ENCODE measurements around the gene CBR1. TPM values are rescaled to one million over a fixed set of nuclear protein-coding genes. Genes with fewer than 3 reads are reported as not detected.

The CBR1 gene
- total RNA-seq, 2 experiments from 2014 or later: 43.4 to 43.7 TPM

- no peak overlapping the region for H3K27ac Mint-ChIP-seq
- no peaks in the 10 kb centered on the region for H3K27me3 Mint-ChIP-seq
These were observed 30.0 kb upstream of the CBR1 start for GRCh38 chr21:36039861-36040260.

GRCh38 chr21:36040389-36040788 lies 29.4 kb upstream of the CBR1 start:
- no peak for DNase-seq
- Mint-ChIP-seq H3K27me3 (no peaks in the 10 kb centered on the region), H3K4me3 (no peak overlapping the region), H3K36me3 (peaks cover 17% of the 10 kb centered on the region), H3K9me3 (no peaks in the 10 kb centered on the region), H3K4me1 (no peaks in the 10 kb centered on the region), H3K27ac (no peak overlapping the region)

More at GRCh38 chr21:36039861-36040260, 30.0 kb upstream of the CBR1 start:
- peaks cover 16% of the 10 kb centered on the region for H3K36me3 Mint-ChIP-seq
- no peak overlapping the region for H3K4me3 Mint-ChIP-seq
- H3K9me3 Mint-ChIP-seq: no peaks in the 10 kb centered on the region
- H3K4me1 Mint-ChIP-seq: no peaks in the 10 kb centered on the region
- no peak for DNase-seq

GRCh38 chr21:36041910-36042309 lies 27.9 kb upstream of the CBR1 start:
- H3K27me3 Mint-ChIP-seq: no peaks in the 10 kb centered on the region
- no peaks in the 10 kb centered on the region for H3K9me3 Mint-ChIP-seq
- no peak for DNase-seq
- no peaks in the 10 kb centered on the region for H3K4me1 Mint-ChIP-seq
- H3K4me3 Mint-ChIP-seq: no peak overlapping the region
- no peak overlapping the region for H3K27ac Mint-ChIP-seq
- H3K36me3 Mint-ChIP-seq: peaks cover 12% of the 10 kb centered on the region

- Mint-ChIP-seq H3K4me3 (no peak overlapping the region), H3K27ac (no peak overlapping the region), H3K4me1 (no peaks in the 10 kb centered on the region), H3K27me3 (no peaks in the 10 kb centered on the region), H3K9me3 (no peaks in the 10 kb centered on the region), H3K36me3 (peaks cover 20% of the 10 kb centered on the region)
- DNase-seq: no peak
These were observed 25.8 kb upstream of the CBR1 start for GRCh38 chr21:36044056-36044455.

- Mint-ChIP-seq H3K36me3 (peaks cover 36% of the 10 kb centered on the region), H3K4me3 (no peak overlapping the region)
These were observed 23.8 kb upstream of the CBR1 start for GRCh38 chr21:36045993-36046392.

GRCh38 chr21:36047139-36047538 lies 22.7 kb upstream of the CBR1 start:
- Mint-ChIP-seq H3K27ac (no peak overlapping the region), H3K4me1 (peaks cover 2% of the 10 kb centered on the region)

More at GRCh38 chr21:36045993-36046392, 23.8 kb upstream of the CBR1 start:
- Mint-ChIP-seq H3K4me1 (peaks cover 2% of the 10 kb centered on the region), H3K27ac (no peak overlapping the region), H3K9me3 (no peaks in the 10 kb centered on the region), H3K27me3 (no peaks in the 10 kb centered on the region)
- DNase-seq: no peak

GRCh38 chr21:36048357-36048756 lies 21.5 kb upstream of the CBR1 start:
- Mint-ChIP-seq H3K4me1 (peaks cover 5% of the 10 kb centered on the region), H3K9me3 (no peaks in the 10 kb centered on the region), H3K4me3 (no peak overlapping the region), H3K36me3 (peaks cover 40% of the 10 kb centered on the region), H3K27me3 (no peaks in the 10 kb centered on the region), H3K27ac (no peak overlapping the region)
- DNase-seq: no peak

More at GRCh38 chr21:36047139-36047538, 22.7 kb upstream of the CBR1 start:
- no peaks in the 10 kb centered on the region for H3K9me3 Mint-ChIP-seq
- no peaks in the 10 kb centered on the region for H3K27me3 Mint-ChIP-seq
- H3K36me3 Mint-ChIP-seq: peaks cover 40% of the 10 kb centered on the region
- H3K4me3 Mint-ChIP-seq: no peak overlapping the region
- no peak for DNase-seq

- peaks cover 54% of the 10 kb centered on the region for H3K36me3 Mint-ChIP-seq
- H3K27ac Mint-ChIP-seq: peak overlapping the region; percentile 25
- no peak overlapping the region for H3K4me3 Mint-ChIP-seq
- H3K9me3 Mint-ChIP-seq: no peaks in the 10 kb centered on the region
- no peaks in the 10 kb centered on the region for H3K27me3 Mint-ChIP-seq
- DNase-seq: no peak
- H3K4me1 Mint-ChIP-seq: peaks cover 31% of the 10 kb centered on the region
These were observed 16.7 kb upstream of the CBR1 start for GRCh38 chr21:36052860-36053714.

- H3K36me3 Mint-ChIP-seq: peaks cover 56% of the 10 kb centered on the region
These were observed 16.1 kb upstream of the CBR1 start for GRCh38 chr21:36053715-36054062.

GRCh38 chr21:36055551-36055950 lies 14.3 kb upstream of the CBR1 start:
- H3K4me3 Mint-ChIP-seq: no peak overlapping the region
- peaks cover 3% of the 10 kb centered on the region for H3K27me3 Mint-ChIP-seq
- peaks cover 47% of the 10 kb centered on the region for H3K36me3 Mint-ChIP-seq
- H3K27ac Mint-ChIP-seq: no peak overlapping the region
- no peak for DNase-seq
- peaks cover 37% of the 10 kb centered on the region for H3K4me1 Mint-ChIP-seq
- H3K9me3 Mint-ChIP-seq: no peaks in the 10 kb centered on the region

More at GRCh38 chr21:36053715-36054062, 16.1 kb upstream of the CBR1 start:
- no peak for DNase-seq
- Mint-ChIP-seq H3K9me3 (no peaks in the 10 kb centered on the region), H3K27ac (peak overlapping the region; percentile 25), H3K4me3 (no peak overlapping the region), H3K27me3 (no peaks in the 10 kb centered on the region), H3K4me1 (peaks cover 34% of the 10 kb centered on the region)

GRCh38 chr21:36059823-36060158 lies 10.0 kb upstream of the CBR1 start:
- Mint-ChIP-seq H3K27ac (peak overlapping the region; percentile 93), H3K27me3 (peaks cover 3% of the 10 kb centered on the region), H3K9me3 (no peaks in the 10 kb centered on the region), H3K4me1 (peaks cover 28% of the 10 kb centered on the region), H3K36me3 (peaks cover 33% of the 10 kb centered on the region), H3K4me3 (peak overlapping the region; percentile 89)
- peak; percentile 30 for DNase-seq

GRCh38 chr21:36060159-36060921 lies 9.5 kb upstream of the CBR1 start, which contains the start of gene SETD4:
Gene SETD4 (minus strand): TSS chr21:36060526. CDS start chr21:36058888, 1,638 bp downstream.
- Mint-ChIP-seq H3K4me3 (peak within 1 kb of the TSS; percentile 89), H3K27me3 (peaks cover 3% of the 10 kb centered on the region), H3K36me3 (peaks cover 30% of the 10 kb centered on the region), H3K4me1 (peaks cover 25% of the 10 kb centered on the region), H3K27ac (peak within 1 kb of the TSS; percentile 93), H3K9me3 (no peaks in the 10 kb centered on the region)
- DNase-seq: peak; percentile 94

GRCh38 chr21:36061445-36061844 lies 8.4 kb upstream of the CBR1 start:
- H3K4me3 Mint-ChIP-seq: no peak overlapping the region
- no peak for DNase-seq
- peaks cover 3% of the 10 kb centered on the region for H3K27me3 Mint-ChIP-seq
- H3K36me3 Mint-ChIP-seq: peaks cover 23% of the 10 kb centered on the region
- no peaks in the 10 kb centered on the region for H3K9me3 Mint-ChIP-seq
- H3K27ac Mint-ChIP-seq: no peak overlapping the region
- H3K4me1 Mint-ChIP-seq: peaks cover 32% of the 10 kb centered on the region

GRCh38 chr21:36063375-36064084 lies 6.3 kb upstream of the CBR1 start:
- DNase-seq: no peak
- peaks cover 18% of the 10 kb centered on the region for H3K4me1 Mint-ChIP-seq
- H3K4me3 Mint-ChIP-seq: no peak overlapping the region
- peaks cover 4% of the 10 kb centered on the region for H3K9me3 Mint-ChIP-seq
- peaks cover 3% of the 10 kb centered on the region for H3K27me3 Mint-ChIP-seq
- H3K27ac Mint-ChIP-seq: no peak overlapping the region
- H3K36me3 Mint-ChIP-seq: peaks cover 7% of the 10 kb centered on the region

- H3K36me3 Mint-ChIP-seq: peaks cover 9% of the 10 kb centered on the region
- peaks cover 13% of the 10 kb centered on the region for H3K4me1 Mint-ChIP-seq
- peaks cover 8% of the 10 kb centered on the region for H3K9me3 Mint-ChIP-seq
- no peak overlapping the region for H3K4me3 Mint-ChIP-seq
- DNase-seq: no peak
- H3K27me3 Mint-ChIP-seq: peaks cover 3% of the 10 kb centered on the region
- no peak overlapping the region for H3K27ac Mint-ChIP-seq
These were observed 5.8 kb upstream of the CBR1 start for GRCh38 chr21:36064085-36064460.
